Measurements from ENCODE around the gene ROBO4. TPM values are rescaled to one million over a fixed set of nuclear protein-coding genes. Genes with fewer than 3 reads are reported as not detected.
A peak's percentile ranks its signal among the peaks of the same experiment; 100 is the strongest.

ROBO4 gene
- total RNA-seq, 2 donors from 2014 or later: 8.5 to 18.8 TPM

- Histone ChIP-seq H3K4me1 (ENCODE audit: control insufficient read depth in 1 of 2, low read depth in 2 of 2) (peaks cover 0 to 4% of the 10 kb centered on the region in 2 donors), H3K36me3 (no peaks in the 10 kb centered on the region), H3K27me3 (replicated peaks; ENCODE audit: insufficient read depth) (no peaks in the 10 kb centered on the region), H3K4me3 (no peak overlapping the region), H3K27ac (no peak overlapping the region), H3K9me3 (no peaks in the 10 kb centered on the region)
- ATAC-seq (ENCODE audit: insufficient number of reproducible peaks, low FRiP score, low read depth) (no peak), DNase-seq (ENCODE audit: low spot score) (no peak)
- no peak for TF ChIP-seq CTCF (IDR thresholded peaks at IDR 0.05)
Measured at GRCh38 chr11:124902616-124903015, 5.0 kb upstream of the ROBO4 start.

- no peak for TF ChIP-seq CTCF (IDR thresholded peaks at IDR 0.05)
- no peaks in the 10 kb centered on the region for H3K27me3 ChIP-seq (replicated peaks; ENCODE audit: insufficient read depth)
- ATAC-seq (ENCODE audit: insufficient number of reproducible peaks, low FRiP score, low read depth) (no peak), DNase-seq (ENCODE audit: low spot score) (no peak)
- H3K4me1 ChIP-seq (ENCODE audit: control insufficient read depth in 1 of 2, low read depth in 2 of 2): peaks cover 0 to 4% of the 10 kb centered on the region in 2 donors
- H3K36me3 ChIP-seq: no peaks in the 10 kb centered on the region
- no peak overlapping the region for H3K4me3 ChIP-seq
- H3K27ac ChIP-seq: no peak overlapping the region
- H3K9me3 ChIP-seq: no peaks in the 10 kb centered on the region
Measured at GRCh38 chr11:124900464-124900863, 2.8 kb upstream of the ROBO4 start.

- no peak for DNase-seq (ENCODE audit: low spot score)
- Histone ChIP-seq H3K4me3 (no peak overlapping the region), H3K27ac (no peak overlapping the region), H3K27me3 (replicated peaks; ENCODE audit: insufficient read depth) (no peaks in the 10 kb centered on the region), H3K9me3 (no peaks in the 10 kb centered on the region), H3K4me1 (ENCODE audit: control insufficient read depth in 1 of 2, low read depth in 2 of 2) (peaks cover 0 to 4% of the 10 kb centered on the region in 2 donors), H3K36me3 (no peaks in the 10 kb centered on the region)
- no peak for ATAC-seq (ENCODE audit: insufficient number of reproducible peaks, low FRiP score, low read depth)
- TF ChIP-seq CTCF (IDR thresholded peaks at IDR 0.05): no peak
Measured at GRCh38 chr11:124899383-124900145, 1.9 kb upstream of the ROBO4 start.

DNA sequence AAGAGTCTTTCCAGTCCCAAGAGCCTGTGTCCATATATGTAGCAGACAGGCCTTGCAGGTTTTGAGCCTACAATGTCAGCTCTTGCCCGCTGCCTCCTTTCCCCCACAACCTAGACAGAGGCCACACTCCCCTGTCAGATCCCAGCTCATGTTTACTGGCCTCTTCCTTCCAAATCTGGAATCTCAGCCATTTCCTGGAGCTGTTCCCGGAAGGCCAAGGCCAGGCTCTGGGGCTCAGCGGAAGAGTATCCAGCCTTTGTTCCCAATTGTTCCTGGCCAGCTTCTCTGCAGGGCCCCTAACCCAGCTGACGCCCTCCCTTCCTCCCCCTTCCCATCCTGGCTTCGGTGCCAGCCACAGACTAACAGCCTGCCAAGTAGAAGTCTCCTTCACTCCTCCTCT is 1.0 kb upstream of the ROBO4 start:
- peak overlapping the region in 1 of 2 donors; percentile 55 for H3K27ac ChIP-seq
- H3K27me3 ChIP-seq (replicated peaks; ENCODE audit: insufficient read depth): no peaks in the 10 kb centered on the region
- no peaks in the 10 kb centered on the region for H3K9me3 ChIP-seq
- no peak for ATAC-seq (ENCODE audit: insufficient number of reproducible peaks, low FRiP score, low read depth)
- DNase-seq (ENCODE audit: low spot score): no peak
- no peak for TF ChIP-seq CTCF (IDR thresholded peaks at IDR 0.05)
- H3K4me3 ChIP-seq: no peak overlapping the region
- no peaks in the 10 kb centered on the region for H3K36me3 ChIP-seq
- H3K4me1 ChIP-seq (ENCODE audit: control insufficient read depth in 1 of 2, low read depth in 2 of 2): peaks cover 0 to 4% of the 10 kb centered on the region in 2 donors

DNA sequence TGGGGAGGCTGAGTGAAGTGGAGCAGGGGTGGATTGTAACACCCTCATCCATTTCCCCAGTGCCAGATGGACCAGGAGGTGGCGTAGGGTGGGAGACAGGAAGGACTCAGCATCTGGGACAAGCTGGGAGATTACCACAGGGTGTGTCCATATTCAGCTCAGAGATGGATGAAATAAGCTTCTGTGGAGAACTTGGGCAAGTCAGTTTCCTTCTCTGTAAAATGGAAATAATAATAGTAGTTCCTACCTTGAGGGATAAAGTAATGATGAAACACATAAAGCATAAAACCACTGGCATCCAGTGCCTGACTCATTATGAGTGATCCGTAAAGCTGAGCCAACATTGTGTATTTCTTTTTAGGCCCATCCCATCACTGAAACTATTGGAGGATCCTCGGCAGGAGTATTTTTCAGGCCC is 607 bp upstream of the ROBO4 start:
- peak overlapping the region in 1 of 2 donors; percentile 55 for H3K27ac ChIP-seq
- H3K4me1 ChIP-seq (ENCODE audit: control insufficient read depth in 1 of 2, low read depth in 2 of 2): peaks cover 0 to 4% of the 10 kb centered on the region in 2 donors
- TF ChIP-seq CTCF (IDR thresholded peaks at IDR 0.05): no peak
- ATAC-seq (ENCODE audit: insufficient number of reproducible peaks, low FRiP score, low read depth) (no peak), DNase-seq (ENCODE audit: low spot score) (no peak)
- no peaks in the 10 kb centered on the region for H3K9me3 ChIP-seq
- H3K36me3 ChIP-seq: no peaks in the 10 kb centered on the region
- no peaks in the 10 kb centered on the region for H3K27me3 ChIP-seq (replicated peaks; ENCODE audit: insufficient read depth)
- no peak overlapping the region for H3K4me3 ChIP-seq

Measured in thoracic aorta (tissue), 2 donors.